Measurements from ENCODE around the gene TTC39C.

- TF ChIP-seq CTCF (IDR thresholded peaks at IDR 0.05) = no peak
- no peak for TF ChIP-seq POLR2A (IDR thresholded peaks at IDR 0.05)
These were observed 42.8 kb upstream of the TTC39C start for GRCh38 chr18:23971666-23972230.

Measured in breast epithelium (tissue), 3 donors.